Hepatocyte (in vitro differentiated cells): ENCODE data around the gene SBF2. TPM values are rescaled to one million over a fixed set of nuclear protein-coding genes. Genes with fewer than 3 reads are reported as not detected.

Source experiments
- DNase-seq: peaks from one replicate; pipeline ENCODE4 v3.0.0-alpha.2; 2016; ENCODE audit warnings: low spot score
- H2AFZ ChIP-seq: fragments of 200-600 bp; sonication (generic); 2 replicates; pipeline ENCODE4 v1.6.0; 2016; ENCODE audit warnings: antibody characterized with exemption, mild to moderate bottlenecking
- H3K27ac ChIP-seq: fragments of 200-600 bp; sonication (generic); 2 replicates; pipeline ENCODE4 v1.5.1; 2016; ENCODE audit warnings: mild to moderate bottlenecking
- H3K27me3 ChIP-seq: fragments of 200-600 bp; sonication (generic); 2 replicates; pipeline ENCODE4 v1.6.1; 2016
- H3K36me3 ChIP-seq: fragments of 200-600 bp; sonication (generic); replicated peaks from 2 replicates; pipeline ENCODE4 v1.5.1; 2016; ENCODE audit warnings: low read depth; ENCODE audit not compliant: insufficient read depth
- H3K4me1 ChIP-seq: fragments of 200-600 bp; sonication (generic); 2 replicates; pipeline ENCODE4 v1.5.1; 2016; ENCODE audit warnings: mild to moderate bottlenecking, moderate library complexity; ENCODE audit not compliant: insufficient read depth
- H3K4me2 ChIP-seq: fragments of 200-600 bp; sonication (generic); 2 replicates; pipeline ENCODE4 v1.6.0; 2016
- H3K4me3 ChIP-seq: fragments of 200-600 bp; sonication (generic); 2 replicates; pipeline ENCODE4 v1.5.1; 2016; ENCODE audit warnings: mild to moderate bottlenecking
- H3K79me2 ChIP-seq: fragments of 200-600 bp; sonication (generic); 2 replicates; pipeline ENCODE4 v1.6.0; 2017; ENCODE audit warnings: mild to moderate bottlenecking
- H3K9me2 ChIP-seq: fragments of 200-600 bp; sonication (generic); replicated peaks from 2 replicates; pipeline ENCODE4 v1.6.0; 2017; ENCODE audit warnings: mild to moderate bottlenecking; ENCODE audit not compliant: insufficient read depth
- H3K9me3 ChIP-seq: fragments of 200-600 bp; sonication (generic); 2 replicates; pipeline ENCODE4 v1.5.1; 2016; ENCODE audit warnings: low read depth, mild to moderate bottlenecking
- H4K20me1 ChIP-seq: fragments of 200-600 bp; sonication (generic); 2 replicates; pipeline ENCODE4 v1.6.0; 2016; ENCODE audit warnings: mild to moderate bottlenecking; ENCODE audit not compliant: insufficient read depth, poor library complexity, severe bottlenecking
- CTCF ChIP-seq: fragments of 200-600 bp; sonication (generic); IDR thresholded peaks from 2 replicates; pipeline ENCODE4 v1.5.1; 2016; ENCODE audit warnings: antibody characterized with exemption, mild to moderate bottlenecking; ENCODE audit not compliant: poor library complexity
- EZH2 ChIP-seq: fragments of 200-600 bp; sonication (generic); IDR thresholded peaks from 2 replicates; pipeline ENCODE4 v1.6.1; 2016; ENCODE audit warnings: antibody characterized with exemption, mild to moderate bottlenecking, borderline replicate concordance
- EZH2phosphoT487 ChIP-seq: fragments of 200-600 bp; sonication (generic); IDR thresholded peaks from one replicate; pipeline ENCODE4 v1.6.1; 2018; ENCODE audit warnings: antibody characterized with exemption, mild to moderate bottlenecking, low read depth, moderate library complexity; ENCODE audit not compliant: unreplicated experiment, severe bottlenecking
- WGBS: methylation state at CpG from one replicate; pipeline ENCODE4 v1.1.6; 2016; ENCODE audit warnings: low lambda C conversion rate; ENCODE audit errors: missing lambda C conversion rate; 5-methylcytosine and 5-hydroxymethylcytosine counted together
- polyA plus RNA-seq: library from polyadenylated mRNA; unstranded; fragments of >200 nt; fragmentation: Nextera tagmentation; extraction: Ambion mirVana; gene quantifications from 2 replicates; pipeline ENCODE4 v1.2.1, GENCODE V29; 2016
- total RNA-seq: library from RNA; depleted of rRNA; stranded (reverse); fragments of >200 nt; gene quantifications from 2 replicates; pipeline ENCODE4 v1.2.3, GENCODE V29; 2014

Gene SBF2
- total and polyA plus RNA-seq, 2 experiments from 2014 or later, result 25.7 to 83.2 TPM

GRCh38 chr11:9847636-9848035 is 446.4 kb downstream of the SBF2 start:
- Histone ChIP-seq H3K79me2 (no peaks in the 10 kb centered on the region), H3K27me3 (no peaks in the 10 kb centered on the region), H3K4me1 (no peaks in the 10 kb centered on the region), H3K27ac (no peak overlapping the region), H2AFZ (no peak overlapping the region), H3K36me3 (no peaks in the 10 kb centered on the region), H3K4me3 (no peak overlapping the region), H3K9me2 (no peaks in the 10 kb centered on the region), H3K9me3 (no peaks in the 10 kb centered on the region), H4K20me1 (no peaks in the 10 kb centered on the region), H3K4me2 (no peak overlapping the region)
- WGBS, result 57% methylated on average over 3 of the region's 3 CpGs
- DNase-seq, result no peak
- no peak for TF ChIP-seq EZH2phosphoT487
- TF ChIP-seq CTCF, result no peak
- TF ChIP-seq EZH2, result no peak

- H4K20me1 ChIP-seq, result no peaks in the 10 kb centered on the region
- H3K9me3 ChIP-seq, result no peaks in the 10 kb centered on the region
- no peaks in the 10 kb centered on the region for H3K79me2 ChIP-seq
- no peak overlapping the region for H3K27ac ChIP-seq
- no peak for DNase-seq
- TF ChIP-seq EZH2, result no peak
- TF ChIP-seq CTCF, result no peak
- TF ChIP-seq EZH2phosphoT487, result no peak
- 81% methylated on average over 2 of the region's 2 CpGs for WGBS
- H3K9me2 ChIP-seq, result no peaks in the 10 kb centered on the region
- no peaks in the 10 kb centered on the region for H3K4me1 ChIP-seq
- no peak overlapping the region for H3K4me2 ChIP-seq
- no peaks in the 10 kb centered on the region for H3K27me3 ChIP-seq
- H2AFZ ChIP-seq, result no peak overlapping the region
- H3K4me3 ChIP-seq, result no peak overlapping the region
- no peaks in the 10 kb centered on the region for H3K36me3 ChIP-seq
These were observed 451.1 kb downstream of the SBF2 start for GRCh38 chr11:9842923-9843322.

- H3K9me2 ChIP-seq, result no peaks in the 10 kb centered on the region
- DNase-seq, result no peak
- no peaks in the 10 kb centered on the region for H3K79me2 ChIP-seq
- no peaks in the 10 kb centered on the region for H4K20me1 ChIP-seq
- no peak overlapping the region for H3K4me2 ChIP-seq
- no peaks in the 10 kb centered on the region for H3K9me3 ChIP-seq
- H3K27ac ChIP-seq, result no peak overlapping the region
- no peaks in the 10 kb centered on the region for H3K4me1 ChIP-seq
- no peak overlapping the region for H3K4me3 ChIP-seq
- no peaks in the 10 kb centered on the region for H3K36me3 ChIP-seq
- TF ChIP-seq CTCF (no peak), EZH2 (no peak), EZH2phosphoT487 (no peak)
- 79% methylated on average over 1 of the region's 1 CpG for WGBS
- no peaks in the 10 kb centered on the region for H3K27me3 ChIP-seq
- H2AFZ ChIP-seq, result no peak overlapping the region
These were observed 453.5 kb downstream of the SBF2 start for GRCh38 chr11:9840460-9841004.

- H3K9me3 ChIP-seq, result no peaks in the 10 kb centered on the region
- H4K20me1 ChIP-seq, result no peaks in the 10 kb centered on the region
- WGBS, result 91% methylated on average over 4 of the region's 4 CpGs
- no peaks in the 10 kb centered on the region for H3K27me3 ChIP-seq
- H3K4me1 ChIP-seq, result no peaks in the 10 kb centered on the region
- H3K4me2 ChIP-seq, result no peak overlapping the region
- DNase-seq, result no peak
- H3K9me2 ChIP-seq, result no peaks in the 10 kb centered on the region
- no peak overlapping the region for H3K4me3 ChIP-seq
- no peaks in the 10 kb centered on the region for H3K36me3 ChIP-seq
- no peaks in the 10 kb centered on the region for H3K79me2 ChIP-seq
- no peak overlapping the region for H2AFZ ChIP-seq
- TF ChIP-seq CTCF, result no peak
- TF ChIP-seq EZH2, result no peak
- no peak overlapping the region for H3K27ac ChIP-seq
These were observed 454.5 kb downstream of the SBF2 start for GRCh38 chr11:9839550-9839949.
